ENCODE results near the gene ZNF234.
"Not testable (repeated sequence)": the region's sequence is repeated elsewhere in the genome, so short reads cannot be mapped to it uniquely, and the experiment has no call there.

Gene ZNF234

DNA sequence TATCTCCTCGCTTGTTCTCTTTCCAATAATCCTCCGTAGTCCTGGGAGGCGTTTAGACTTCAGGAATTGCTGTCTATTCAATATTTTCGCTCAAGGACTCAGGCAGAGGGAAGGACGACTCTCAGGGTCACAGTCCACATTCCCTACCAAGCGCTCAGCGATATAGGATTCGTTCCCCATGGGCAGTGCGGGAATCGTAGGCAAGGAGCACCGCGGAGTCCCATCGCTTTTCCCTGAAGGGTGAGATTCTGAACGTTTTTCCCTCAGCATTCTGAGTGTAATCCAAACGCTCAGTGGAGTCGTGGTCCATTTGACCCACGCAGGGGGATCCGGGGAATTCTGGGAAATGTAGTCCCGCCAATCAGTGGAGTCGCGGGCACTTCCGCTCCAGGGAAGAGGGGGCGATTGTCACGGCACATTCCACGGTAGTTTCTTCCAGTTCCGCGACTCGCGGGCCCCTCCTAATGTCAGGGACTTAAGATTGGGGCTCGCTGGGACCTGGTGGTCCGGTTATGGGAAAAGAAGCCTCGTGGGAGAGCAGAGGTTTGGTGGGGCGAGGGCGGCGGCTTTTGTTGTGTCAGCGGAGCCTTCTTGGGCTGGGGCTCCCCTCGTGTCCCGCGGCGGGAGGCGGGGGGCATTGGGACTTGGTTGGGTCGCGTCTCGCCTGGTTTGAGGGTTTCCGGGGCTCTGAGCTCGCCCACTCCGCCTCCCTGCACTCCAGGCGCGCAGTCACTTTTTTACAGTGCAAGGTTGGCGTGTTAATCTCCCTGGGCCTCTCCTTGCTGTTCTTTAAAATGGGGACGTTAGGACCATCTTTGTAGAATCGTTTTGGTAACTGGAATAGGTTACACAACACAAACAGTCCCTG, at the start of gene ZNF234:
Gene ZNF234, plus strand, starts transcription at position 364 of the 868 bp plus-strand sequence. CDS start 3,079 bp downstream, outside the sequence.
- Histone ChIP-seq H3K27ac (peak within 1 kb of the TSS in 20 of 21 experiments; percentile 59 to 94 (median 86)), H3K4me3 (peak within 1 kb of the TSS; percentile 69 to 92 (median 87))

GRCh38 chr19:44092108-44092507, 49.2 kb upstream of the ZNF234 start:
- Histone ChIP-seq H3K27ac (no peak overlapping the region), H3K4me3 (no peak overlapping the region)

- Histone ChIP-seq H3K27ac (peak within 1 kb of the TSS in 20 of 21 experiments; percentile 13 to 90 (median 75)), H3K4me3 (peak within 1 kb of the TSS; percentile 63 to 88 (median 75))
Observed at GRCh38 chr19:44093931-44094765, 47.2 kb upstream of the ZNF234 start, which contains the start of gene ZNF224. ZNF224 (plus strand) TSS chr19:44094361; CDS start chr19:44097874, 3,513 bp downstream.

- H3K27ac ChIP-seq, result no peak overlapping the region
- no peak overlapping the region for H3K4me3 ChIP-seq
Observed at GRCh38 chr19:44107751-44108150, 33.6 kb upstream of the ZNF234 start.

DNA sequence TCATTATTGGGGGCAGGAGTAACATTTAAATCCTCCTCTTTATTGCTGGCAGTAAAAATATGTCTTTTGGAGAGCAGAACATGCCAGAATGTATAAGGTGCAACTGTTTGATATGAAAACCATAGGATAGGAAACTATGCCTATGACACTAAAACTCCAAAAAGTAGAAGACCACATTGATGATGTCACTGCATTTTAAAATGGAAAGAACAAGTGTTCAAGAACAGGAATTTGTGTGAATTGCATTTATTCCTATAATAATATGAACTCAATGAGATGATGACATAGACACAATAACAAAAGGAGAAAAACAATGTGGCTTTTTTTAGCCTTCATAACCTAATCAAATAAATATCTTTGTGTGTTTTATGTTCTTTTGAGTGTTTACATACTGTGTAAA, 31.9 kb upstream of the ZNF234 start:
- Histone ChIP-seq H3K4me3 (no peak overlapping the region), H3K27ac (no peak overlapping the region)

DNA sequence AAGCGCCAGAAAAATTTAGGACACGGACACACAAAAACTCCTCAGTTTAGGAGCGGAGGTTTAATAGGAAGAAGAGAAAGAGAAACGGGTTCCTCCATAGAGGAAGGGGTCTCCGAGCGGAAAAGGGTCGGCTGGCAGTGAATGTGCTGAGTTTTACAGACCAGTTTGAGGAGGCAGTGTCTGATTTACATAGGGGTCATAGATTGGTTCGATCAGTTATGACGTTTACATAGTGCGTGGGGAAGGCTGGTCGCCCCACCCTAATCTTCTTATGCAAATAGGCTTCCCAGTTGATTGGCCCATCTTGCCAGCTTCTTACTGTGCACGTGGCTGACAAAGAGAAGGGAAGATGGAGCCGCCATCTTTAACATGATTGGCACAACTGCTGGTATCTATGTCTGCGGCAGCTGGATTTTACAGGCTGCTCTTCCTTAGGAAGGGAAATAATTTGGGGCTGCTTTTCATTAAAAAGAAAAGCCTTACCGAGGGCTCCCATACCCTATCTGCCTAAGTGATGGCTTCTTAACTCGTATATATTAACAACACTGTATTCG, 29.4 kb upstream of the ZNF234 start:
- peak overlapping the region; percentile 64 to 90 (median 72) for H3K4me3 ChIP-seq
- no peak overlapping the region for H3K27ac ChIP-seq

DNA sequence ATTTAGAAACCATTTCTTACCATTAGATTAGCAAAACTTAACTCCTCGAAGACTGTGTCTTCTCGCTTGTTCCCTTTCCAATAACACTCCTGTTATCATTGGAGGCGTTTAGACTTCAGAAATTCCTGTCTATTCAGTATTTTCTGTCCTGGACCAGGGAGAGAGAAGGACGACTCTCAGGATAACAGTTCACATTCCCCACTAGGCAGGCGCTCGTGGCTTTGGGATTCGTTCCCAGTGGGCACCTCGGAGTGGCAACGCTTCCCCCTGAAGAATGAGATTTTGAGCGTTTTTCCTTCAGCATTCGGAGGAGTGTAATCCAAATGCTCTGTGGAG, 28.6 kb upstream of the ZNF234 start:
- peak overlapping the region; percentile 64 to 90 (median 72) for H3K4me3 ChIP-seq
- peak overlapping the region in 10 of 21 experiments; percentile 10 to 87 (median 58) for H3K27ac ChIP-seq

DNA sequence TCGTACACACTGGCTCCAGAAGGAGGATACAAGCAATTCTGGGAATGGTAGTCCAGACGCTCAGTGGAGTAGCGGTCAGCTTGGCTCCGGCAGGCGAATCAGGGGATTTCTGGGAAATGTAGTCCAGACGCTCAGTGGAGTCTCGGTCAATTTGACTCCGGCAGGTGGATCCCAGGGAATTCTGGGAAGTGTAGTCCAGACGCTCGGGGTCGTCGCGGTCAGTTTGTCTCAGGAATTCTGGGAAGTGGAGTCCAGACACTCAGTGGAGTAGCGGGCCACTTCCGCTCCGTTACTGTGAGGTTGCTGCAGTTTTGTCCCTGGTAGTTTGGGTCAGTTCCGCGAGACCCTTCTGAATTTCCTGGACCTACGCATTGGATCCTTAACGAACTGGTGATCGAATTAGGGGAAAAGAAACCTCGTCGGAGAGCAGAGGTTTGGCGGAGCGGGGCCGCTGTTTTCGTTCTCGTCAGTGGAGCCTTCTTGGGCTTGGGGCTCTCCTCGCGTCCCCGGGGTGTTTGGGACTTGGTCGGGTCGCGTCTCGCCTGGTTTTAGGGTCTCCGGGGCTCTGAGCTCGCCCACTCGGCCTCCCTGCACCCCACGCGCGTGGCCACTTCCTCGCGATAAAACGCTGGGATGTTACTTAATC, 28.1 kb upstream of the ZNF234 start, which contains the start of gene ZNF225:
Gene ZNF225, plus strand, starts transcription at position 262 of the 646 bp plus-strand sequence. CDS start 2,429 bp downstream, outside the sequence.
- H3K4me3 ChIP-seq, result peak within 1 kb of the TSS; percentile 64 to 90 (median 72)
- H3K27ac ChIP-seq, result peak within 1 kb of the TSS in 19 of 21 experiments; percentile 37 to 87 (median 77)

- Histone ChIP-seq H3K4me3 (peak overlapping the region; percentile 64 to 90 (median 72)), H3K27ac (peak overlapping the region in 19 of 21 experiments; percentile 37 to 87 (median 77))
Observed at GRCh38 chr19:44113784-44114390, 27.5 kb upstream of the ZNF234 start.

GRCh38 chr19:44121162-44121561, 20.2 kb upstream of the ZNF234 start:
- not testable (repeated sequence) for H3K27ac ChIP-seq, H3K4me3 ChIP-seq

GRCh38 chr19:44131955-44132354, 9.4 kb upstream of the ZNF234 start:
- H3K4me3 ChIP-seq, result no peak overlapping the region
- H3K27ac ChIP-seq, result no peak overlapping the region

GRCh38 chr19:44142059-44142433, 692 bp downstream of the ZNF234 start:
- Histone ChIP-seq H3K27ac (peak overlapping the region in 20 of 21 experiments; percentile 59 to 94 (median 86)), H3K4me3 (peak overlapping the region; percentile 69 to 92 (median 87))

- Histone ChIP-seq H3K27ac (no peak overlapping the region), H3K4me3 (no peak overlapping the region)
Observed at GRCh38 chr19:44149776-44150175, 8.4 kb downstream of the ZNF234 start.

GRCh38 chr19:44151491-44151890, 10.1 kb downstream of the ZNF234 start:
- Histone ChIP-seq H3K27ac (no peak overlapping the region), H3K4me3 (no peak overlapping the region)

DNA sequence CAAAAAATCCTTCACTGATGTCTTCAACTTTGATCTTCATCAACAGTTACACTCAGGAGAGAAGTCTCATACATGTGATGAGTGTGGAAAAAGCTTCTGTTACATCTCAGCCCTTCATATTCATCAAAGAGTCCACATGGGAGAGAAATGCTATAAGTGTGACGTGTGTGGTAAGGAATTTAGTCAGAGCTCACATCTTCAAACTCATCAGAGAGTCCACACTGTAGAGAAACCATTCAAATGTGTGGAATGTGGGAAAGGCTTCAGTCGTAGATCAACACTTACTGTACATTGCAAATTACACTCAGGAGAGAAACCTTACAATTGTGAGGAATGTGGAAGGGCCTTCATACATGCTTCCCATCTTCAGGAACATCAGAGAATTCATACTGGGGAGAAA, 15.1 kb downstream of the ZNF234 start:
- Histone ChIP-seq H3K4me3 (no peak overlapping the region), H3K27ac (no peak overlapping the region)

- H3K27ac ChIP-seq, result no peak overlapping the region
- no peak overlapping the region for H3K4me3 ChIP-seq
Observed at GRCh38 chr19:44163789-44164188, 22.4 kb downstream of the ZNF234 start.

DNA sequence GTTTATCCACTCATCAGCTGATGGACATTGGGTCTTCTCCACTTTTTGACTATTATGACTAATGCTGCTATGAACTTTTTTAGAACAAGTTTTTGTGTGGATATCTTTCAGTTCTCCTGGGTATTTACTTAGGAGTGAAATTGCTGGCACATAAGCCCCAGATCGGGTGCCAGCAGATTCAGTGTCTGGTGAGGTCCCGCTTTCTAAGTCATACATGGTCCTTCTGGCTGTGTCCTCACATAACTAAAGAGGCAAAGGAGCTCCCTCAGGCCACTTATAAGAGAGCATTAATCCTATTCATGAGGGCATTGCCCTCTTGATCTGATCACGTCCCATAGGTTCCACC, 22.9 kb downstream of the ZNF234 start:
- Histone ChIP-seq H3K4me3 (peak overlapping the region; percentile 56 to 81 (median 68)), H3K27ac (peak overlapping the region in 13 of 21 experiments; percentile 8 to 93 (median 89))

DNA sequence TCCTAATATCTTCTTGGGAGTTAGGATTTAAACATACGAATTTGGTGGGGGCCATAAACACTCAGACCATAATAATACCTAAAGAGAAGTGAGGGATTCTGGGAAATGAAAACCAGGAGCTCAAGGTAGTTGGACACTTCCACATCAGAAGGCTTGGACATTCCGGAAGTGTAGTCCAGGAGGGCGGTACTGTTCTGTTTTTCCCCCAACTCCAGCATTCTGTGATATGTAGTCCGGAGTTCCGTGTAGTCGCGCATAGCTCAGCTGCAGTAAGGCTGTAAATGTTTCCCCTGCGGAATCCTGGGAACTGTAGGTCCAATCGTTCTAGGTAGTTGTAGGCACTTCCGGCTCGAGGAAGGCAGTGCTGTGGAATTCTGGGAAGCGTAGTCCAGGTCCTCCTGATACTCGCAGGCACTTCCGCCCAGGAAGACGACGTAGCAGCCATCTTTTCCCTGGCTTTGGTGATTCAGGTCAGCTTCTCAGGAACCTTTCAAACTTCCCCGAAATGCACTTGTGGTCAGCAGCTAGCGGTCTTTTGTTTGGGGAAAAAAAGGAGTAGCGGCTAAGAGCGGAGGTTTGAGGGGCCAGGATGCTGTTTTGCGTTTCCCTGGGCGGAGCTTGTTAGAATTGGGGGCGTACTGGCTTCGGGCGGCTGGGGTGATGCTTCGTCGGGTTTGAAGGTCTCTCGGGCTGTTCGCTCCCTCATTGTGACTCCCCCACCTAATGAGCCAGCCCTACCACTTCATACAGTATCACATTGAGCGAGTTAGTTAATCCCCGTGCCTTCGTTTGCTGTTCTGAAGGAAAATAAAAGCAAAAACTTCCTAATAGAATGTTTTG, 23.5 kb downstream of the ZNF234 start, which contains the start of gene ZNF226:
Gene ZNF226, plus strand, starts transcription at position 428 of the 840 bp plus-strand sequence. CDS start 4,981 bp downstream, outside the sequence.
- H3K4me3 ChIP-seq, result peak within 1 kb of the TSS; percentile 56 to 81 (median 68)
- H3K27ac ChIP-seq, result peak within 1 kb of the TSS; percentile 67 to 93 (median 87)
